LNCaP clone FGC (cell line): ENCODE measurements around the gene BMP6.

Experiments used
- DNase-seq: peaks from one replicate; pipeline ENCODE4 v3.0.0-alpha.2; 2011; ENCODE audit warnings: low read depth
- H3K4me3 ChIP-seq: 2 replicates; pipeline ENCODE4 v1.5.1; 2011; ENCODE audit warnings: mild to moderate bottlenecking, low read depth, low read length, control low read depth
- TF ChIP-seq, protein P1 (sequence below): IDR thresholded peaks from 2 replicates; pipeline ENCODE4 v1.5.1; 2012; ENCODE audit warnings: mild to moderate bottlenecking; ENCODE audit not compliant: control insufficient read depth, insufficient read depth; ENCODE audit errors: extremely low read depth

BMP6 gene

DNA sequence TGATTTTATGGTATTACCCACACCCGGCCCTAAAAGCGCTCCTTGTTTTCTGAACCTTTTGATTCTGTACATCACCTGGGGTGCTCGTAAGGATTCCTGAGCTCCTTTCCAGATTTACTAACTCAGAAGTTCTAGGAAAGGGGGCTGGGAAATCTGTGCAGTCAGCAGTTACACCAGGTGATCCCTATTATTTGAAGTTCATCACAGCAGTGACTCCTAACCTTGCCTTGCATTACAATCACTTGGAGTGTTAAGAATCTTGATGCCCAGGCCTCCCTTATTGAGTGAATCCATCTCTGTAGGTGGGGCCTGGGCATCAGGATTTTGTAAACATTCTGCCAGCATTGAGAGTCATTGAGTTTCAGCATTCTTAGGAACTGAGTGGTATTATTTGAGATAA, 44.7 kb downstream of the BMP6 start:
- H3K4me3 ChIP-seq = no peak overlapping the region
- TF ChIP-seq, protein P1, sequence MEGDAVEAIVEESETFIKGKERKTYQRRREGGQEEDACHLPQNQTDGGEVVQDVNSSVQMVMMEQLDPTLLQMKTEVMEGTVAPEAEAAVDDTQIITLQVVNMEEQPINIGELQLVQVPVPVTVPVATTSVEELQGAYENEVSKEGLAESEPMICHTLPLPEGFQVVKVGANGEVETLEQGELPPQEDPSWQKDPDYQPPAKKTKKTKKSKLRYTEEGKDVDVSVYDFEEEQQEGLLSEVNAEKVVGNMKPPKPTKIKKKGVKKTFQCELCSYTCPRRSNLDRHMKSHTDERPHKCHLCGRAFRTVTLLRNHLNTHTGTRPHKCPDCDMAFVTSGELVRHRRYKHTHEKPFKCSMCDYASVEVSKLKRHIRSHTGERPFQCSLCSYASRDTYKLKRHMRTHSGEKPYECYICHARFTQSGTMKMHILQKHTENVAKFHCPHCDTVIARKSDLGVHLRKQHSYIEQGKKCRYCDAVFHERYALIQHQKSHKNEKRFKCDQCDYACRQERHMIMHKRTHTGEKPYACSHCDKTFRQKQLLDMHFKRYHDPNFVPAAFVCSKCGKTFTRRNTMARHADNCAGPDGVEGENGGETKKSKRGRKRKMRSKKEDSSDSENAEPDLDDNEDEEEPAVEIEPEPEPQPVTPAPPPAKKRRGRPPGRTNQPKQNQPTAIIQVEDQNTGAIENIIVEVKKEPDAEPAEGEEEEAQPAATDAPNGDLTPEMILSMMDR = no peak
- DNase-seq = no peak

DNA sequence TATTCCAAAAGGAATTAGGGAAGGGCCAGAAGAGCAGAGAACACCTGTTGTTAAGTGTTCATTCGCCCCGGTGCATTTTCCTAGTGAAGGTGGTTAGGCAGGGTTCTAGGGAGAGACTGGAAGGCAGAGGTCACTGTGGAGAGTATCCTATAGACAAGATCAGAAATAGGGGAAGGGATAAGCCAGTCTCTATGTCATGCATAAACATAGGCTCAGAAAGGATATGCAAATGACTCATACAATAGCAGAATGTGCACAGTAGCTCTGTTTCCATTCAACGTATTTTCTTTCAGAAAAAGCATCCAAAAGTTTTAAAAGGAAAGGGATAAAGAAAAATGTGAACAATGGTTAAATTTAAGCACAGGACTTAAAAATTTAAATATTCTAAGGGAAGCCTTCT, 47.4 kb downstream of the BMP6 start:
- no peak overlapping the region for H3K4me3 ChIP-seq

DNA sequence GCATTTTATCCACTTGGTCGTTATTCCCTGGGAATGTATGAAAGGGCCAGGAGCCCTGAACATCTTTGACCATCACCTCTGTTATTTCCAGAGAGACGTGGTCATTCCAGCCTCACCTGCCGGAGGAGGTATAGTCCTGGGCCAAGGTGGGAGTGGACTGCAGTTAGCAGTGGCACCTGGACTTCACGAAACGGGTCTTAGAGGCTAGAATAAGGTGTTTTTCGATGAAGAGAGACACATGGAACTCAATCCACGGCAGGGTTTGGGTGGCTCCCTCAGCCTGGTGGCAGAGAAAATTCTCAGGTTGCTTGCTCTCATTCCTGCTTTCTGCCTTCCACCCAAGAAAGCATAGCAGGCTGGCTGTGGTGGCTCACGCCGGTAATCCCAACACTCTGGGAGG, 48.0 kb downstream of the BMP6 start:
- H3K4me3 ChIP-seq = no peak overlapping the region
- TF ChIP-seq, protein P1 = no peak
- DNase-seq = no peak

More for the DNA sequence above, 47.4 kb downstream of the BMP6 start:
- TF ChIP-seq, protein P1 = no peak
- DNase-seq = no peak

DNA sequence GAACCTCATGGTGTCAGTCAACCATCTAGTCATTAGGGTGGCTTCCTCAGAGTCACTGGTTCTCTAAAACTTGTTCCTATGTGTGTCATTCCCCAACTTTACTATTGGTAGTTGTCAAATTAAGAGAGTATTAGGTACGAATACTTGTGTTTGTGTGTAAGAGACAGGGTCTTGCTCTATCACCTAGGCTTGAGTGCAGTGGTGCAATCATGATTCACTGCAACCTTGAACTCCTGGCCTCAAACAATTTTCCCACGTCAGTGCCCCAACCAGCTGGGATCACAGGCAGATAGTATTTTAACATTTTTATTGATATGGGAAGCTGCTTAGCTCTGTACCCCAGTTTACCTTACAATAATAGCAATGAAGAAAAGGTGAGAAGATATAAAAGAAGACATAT, 50.6 kb downstream of the BMP6 start:
- no peak overlapping the region for H3K4me3 ChIP-seq
- TF ChIP-seq, protein P1 = no peak
- DNase-seq = no peak

DNA sequence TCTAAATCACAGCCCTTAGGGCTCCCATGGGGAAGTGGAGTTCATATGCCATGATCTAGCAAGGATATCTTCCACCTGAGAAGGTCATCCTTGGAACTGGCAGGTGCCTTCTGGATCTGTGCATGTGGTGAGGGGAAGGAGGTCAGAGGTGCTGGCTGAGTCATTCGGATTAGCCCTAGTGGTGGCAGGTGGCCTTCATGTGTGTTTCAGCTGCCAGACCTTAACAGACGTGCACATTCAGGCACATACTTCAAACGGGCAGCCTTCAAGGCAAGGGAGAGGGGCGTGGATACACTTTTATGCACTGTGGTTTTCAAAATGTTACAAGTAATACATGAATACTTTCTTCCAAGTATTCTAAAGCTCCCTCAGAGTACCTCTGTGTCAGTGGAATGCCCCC, 51.2 kb downstream of the BMP6 start:
- no peak for DNase-seq
- no peak overlapping the region for H3K4me3 ChIP-seq
- TF ChIP-seq, protein P1 = no peak

DNA sequence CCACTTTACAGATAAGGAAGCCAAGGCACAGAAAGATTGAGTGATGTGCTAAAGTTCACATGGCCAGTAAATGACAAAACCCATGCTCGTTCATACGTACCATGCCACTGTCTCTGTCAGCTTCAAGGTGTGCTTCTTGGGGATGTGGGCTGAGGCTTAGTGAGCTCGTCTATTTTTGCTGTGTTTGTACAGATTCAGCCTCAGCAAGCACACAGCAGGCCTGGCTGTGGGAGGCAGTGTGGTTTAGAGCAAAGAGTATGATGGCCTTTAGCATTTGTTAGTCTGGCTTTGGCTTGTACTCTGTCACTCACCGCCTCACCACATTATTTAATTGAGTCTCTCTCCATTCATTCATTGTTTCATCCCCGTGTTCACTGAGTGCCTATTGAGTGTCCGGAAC, 55.3 kb downstream of the BMP6 start:
- no peak for DNase-seq
- TF ChIP-seq, protein P1 = no peak
- H3K4me3 ChIP-seq = no peak overlapping the region

DNA sequence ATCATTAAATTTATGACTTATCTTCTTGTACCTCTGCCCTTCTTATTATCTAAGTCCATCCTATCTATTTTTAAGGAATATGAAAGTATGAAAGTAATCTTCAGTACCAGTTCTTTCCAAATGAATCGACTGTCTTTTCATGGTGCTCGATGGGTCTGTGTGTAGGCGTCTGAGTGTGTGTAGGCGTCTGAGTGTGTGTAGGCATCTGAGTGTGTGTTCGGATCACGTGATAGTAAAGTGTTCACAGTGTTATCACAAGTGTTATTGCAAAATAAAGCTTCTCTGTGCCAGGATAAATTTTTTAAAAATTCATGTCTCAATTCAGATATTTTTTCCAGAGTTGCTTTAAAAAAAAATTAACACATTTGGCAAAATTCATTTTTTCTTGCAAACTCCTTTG, 58.3 kb downstream of the BMP6 start:
- TF ChIP-seq, protein P1 = no peak
- no peak overlapping the region for H3K4me3 ChIP-seq
- DNase-seq = no peak
